Measurements from ENCODE around the gene AGBL1.

AGBL1 gene

DNA sequence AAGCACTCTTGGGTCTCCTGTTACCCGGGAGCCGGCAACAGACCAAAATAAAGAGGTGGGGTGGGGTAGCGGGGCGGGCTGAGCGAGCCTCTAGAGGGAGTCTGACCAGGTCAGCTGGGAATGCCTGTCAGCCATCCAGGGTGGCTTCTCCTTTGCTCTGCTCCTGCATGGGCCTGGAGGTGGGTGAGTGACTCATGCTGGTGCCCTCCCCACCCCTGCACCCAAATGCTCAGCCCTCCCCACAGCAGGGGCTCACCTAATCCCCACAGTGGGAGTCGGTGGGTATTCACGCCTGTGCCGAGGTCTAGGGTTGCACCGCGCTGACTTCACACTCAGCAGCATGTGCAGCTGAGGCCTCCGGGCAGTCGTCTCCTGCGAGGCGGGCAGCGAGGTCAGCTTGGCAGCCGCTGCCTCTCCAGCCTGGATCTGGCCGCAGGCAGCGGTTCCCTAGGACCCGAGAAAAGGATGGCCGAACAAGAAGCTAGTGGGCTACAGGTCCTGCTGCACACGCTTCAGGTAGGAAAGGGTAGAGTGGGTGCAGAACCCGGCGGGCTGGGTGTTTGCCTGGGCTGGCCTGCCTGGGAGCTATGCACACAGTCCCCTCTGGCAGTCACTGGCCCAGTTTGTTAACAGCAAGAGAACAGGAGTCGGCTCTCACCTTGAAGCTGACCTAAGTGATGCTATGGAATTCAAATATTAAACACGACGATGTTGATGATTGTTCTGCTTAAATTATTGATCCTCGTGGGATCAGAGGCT lies at the start of gene AGBL1:
AGBL1 (plus strand) TSS at position 364 of the 759 bp plus-strand sequence.
- no peak for DNase-seq

DNA sequence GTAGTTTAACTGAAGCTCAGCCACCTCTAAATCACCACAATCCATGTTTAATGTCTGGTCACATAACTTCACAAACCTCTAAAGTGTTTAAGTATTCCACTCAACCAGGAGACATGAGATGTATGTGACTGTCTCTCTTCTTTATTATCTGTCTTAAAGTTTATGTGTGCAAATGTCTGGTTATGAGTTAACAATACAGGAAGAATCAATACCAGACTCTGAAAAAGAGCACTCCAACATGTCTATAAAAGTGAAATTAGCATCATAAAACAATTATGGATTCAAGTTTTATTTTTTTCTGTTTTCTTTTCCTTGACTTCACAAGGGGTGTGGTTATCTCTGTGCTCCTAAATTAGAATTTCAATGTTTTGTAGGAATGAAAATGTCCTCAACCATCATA lies 44.8 kb upstream of the AGBL1 start:
- DNase-seq = no peak

DNA sequence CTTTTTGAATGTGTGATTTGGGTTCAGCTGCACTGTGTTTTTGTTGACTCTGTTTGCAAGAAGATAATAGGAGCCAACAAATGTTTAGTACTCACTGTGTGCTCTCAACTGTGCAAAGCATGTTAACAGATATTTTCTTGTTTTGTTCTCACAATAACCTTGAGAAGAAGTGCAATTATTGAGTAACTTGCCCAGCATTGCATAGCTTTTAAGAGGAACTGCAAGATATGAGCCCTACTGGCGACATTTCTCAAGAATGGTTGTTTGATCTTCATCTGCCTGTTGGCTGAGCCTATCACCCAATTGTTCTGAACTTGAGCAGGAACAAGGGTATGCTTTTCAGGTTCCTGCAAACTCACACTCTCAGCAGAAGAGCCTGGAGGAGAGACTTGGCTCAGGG lies 43.4 kb upstream of the AGBL1 start:
- no peak for DNase-seq

DNA sequence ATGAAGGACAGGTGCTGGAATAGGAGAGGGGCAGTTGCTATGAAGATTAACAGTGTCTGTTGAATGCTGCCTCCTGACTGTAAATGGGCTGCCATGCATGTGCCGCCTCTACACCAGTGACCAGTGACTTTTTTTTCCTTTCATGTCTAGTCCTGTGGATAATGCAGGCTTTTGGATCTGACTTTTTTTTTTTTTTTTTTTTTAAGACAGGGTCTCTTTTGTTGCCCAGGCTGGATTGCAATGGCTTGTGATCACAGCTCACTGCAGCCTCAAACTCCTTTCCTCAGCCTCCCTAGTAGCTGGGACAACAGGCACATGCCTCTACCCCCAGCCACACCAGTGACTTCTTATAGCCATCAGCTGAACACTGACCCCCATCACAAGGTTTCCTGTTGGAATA lies 41.2 kb upstream of the AGBL1 start:
- no peak for DNase-seq

DNA sequence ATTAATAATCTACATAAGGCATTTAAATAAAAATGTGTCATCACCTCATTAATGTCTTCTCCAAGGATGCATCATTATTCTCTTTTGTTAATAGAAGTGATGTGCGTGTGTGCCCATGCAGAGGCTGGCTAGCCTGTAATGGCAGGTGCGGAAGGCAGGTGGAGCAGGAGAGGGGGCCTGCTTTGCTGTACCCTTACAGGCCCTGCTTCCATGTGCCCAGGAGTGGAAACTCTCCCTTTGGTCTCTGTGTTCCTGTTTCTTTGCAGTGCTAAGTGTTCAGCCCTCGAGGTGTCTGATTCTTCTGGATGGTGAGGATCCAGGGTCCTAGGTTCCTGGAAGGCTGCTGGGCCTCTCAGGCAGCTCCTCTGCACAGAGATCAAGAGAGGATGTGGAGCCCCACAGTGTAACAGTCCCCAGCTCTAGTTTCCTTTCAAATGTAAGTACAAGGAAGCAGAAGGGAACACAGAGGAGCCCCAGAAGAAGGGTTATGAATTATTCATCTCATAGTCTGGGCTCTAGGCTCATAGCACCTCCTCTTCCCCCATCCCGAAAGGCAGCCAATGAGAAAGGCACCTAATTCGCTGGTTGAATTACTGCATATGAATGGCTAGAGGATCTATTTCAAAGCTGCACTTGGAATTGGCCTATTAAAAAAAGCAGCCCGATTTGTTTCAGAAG lies 39.2 kb upstream of the AGBL1 start:
- DNase-seq = no peak

DNA sequence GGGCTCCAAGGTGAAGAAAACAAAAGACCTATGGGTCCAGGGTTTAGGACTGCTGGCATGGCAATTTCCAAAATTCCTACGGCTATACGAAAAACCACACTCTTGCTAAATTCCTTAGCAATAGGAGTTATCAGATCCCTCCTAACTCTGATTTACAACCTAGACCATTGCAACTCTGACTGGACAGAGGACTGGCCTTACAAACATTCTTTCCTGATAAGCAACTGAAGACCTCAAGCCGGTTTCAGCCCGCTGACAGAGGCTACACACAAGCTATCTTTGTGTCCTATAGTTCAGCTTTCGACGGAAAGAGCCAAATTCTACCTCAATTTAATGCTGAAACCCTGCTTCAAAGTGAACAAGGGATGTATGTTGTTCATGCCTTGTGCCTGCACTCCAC lies 38.3 kb upstream of the AGBL1 start:
- DNase-seq = no peak

DNA sequence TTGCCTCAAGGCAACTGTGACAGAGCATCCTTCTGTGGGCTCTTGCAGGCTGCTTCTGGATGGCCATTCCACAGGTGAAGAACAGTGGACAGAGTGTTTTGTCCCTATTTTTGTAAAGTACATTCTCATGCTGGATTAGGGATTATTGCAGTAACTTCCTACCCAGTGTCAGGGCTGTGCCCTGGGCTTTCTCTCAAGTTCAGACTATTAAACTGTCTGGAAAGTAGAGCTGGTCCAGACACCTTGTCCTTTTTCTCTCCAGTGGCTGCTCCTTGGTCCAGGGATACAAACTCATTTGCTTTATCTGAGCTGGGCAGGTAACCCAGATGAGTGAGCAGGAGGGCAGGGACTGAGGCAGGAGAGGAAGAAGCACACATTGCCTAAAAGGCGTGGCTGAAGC lies 37.4 kb upstream of the AGBL1 start:
- no peak for DNase-seq

DNA sequence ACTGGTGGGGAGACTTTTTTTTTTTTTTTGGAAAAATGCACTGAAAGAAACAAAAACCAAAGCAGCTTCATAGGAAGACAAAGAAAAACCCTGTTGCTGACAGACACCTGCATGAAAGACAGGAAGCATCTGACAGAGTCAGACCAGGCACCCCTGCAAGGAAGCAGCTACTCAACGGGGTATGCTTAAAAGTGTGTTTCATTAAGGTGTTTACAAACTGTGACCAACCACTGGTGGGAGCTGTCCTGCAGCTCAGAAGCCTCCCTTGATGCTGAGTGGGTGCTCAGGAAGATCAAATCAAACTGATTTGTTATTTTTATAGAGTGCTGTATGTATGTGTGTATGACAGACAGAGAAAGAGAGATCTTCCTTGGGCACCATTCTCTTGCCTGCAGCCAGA lies 34.7 kb upstream of the AGBL1 start:
- DNase-seq = no peak

DNA sequence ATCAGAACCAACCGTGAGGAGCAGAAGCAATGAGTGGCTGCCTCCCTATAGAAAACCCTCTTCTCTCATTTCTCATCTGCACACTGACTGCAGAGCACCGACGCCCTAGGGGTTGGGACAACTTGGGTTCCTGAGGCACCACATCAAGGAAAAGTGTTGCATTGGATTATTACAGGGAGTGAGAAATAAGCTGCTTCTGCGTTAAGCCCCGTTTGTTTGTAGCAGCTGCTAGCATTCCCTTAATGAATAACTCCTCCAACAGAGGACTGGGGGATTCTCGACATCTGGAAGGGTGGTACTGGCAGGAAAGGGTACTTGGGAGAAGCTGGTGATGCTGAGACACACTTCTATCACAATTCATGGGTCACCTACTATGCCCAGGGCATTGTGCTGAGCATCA lies 25.3 kb upstream of the AGBL1 start:
- no peak for DNase-seq

DNA sequence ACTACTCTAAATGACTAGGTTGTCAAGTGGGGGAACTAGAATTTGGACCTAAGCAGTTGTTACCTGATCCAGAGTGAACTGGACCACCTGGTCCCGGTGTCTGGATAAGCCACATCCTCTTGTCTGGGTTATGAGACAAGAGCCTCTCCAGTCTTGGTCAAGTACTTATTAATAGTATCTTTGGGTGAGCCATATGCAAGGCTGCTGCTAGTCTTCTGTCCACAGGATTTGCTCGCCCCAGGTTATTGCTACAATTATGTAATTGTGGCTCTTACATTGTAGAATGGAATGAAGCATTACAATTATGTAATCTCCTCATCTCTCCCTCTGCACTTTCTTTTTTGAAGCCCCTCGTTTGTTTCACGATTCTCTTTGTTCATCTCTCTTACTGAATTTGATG lies 24.0 kb upstream of the AGBL1 start:
- peak; percentile 26 for DNase-seq

DNA sequence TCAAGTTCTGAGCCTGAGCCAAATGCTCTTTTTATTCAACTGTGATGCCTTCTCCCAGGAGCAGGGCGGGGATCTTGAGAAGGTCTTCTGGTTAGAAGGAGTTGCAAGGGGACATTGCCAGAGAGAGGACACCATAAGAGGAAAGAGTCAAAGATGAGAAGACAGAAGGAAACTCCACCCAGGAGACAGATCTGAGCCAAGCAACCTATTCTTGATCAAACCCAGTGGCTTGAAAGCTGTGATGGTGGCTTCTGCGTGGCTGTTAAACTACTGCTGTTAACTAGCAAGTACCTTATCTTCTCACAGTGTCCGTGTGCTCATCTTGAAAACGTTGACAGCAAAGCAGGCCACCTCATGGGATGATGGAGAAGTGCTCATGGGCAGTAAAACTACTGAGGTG lies 19.8 kb upstream of the AGBL1 start:
- no peak for DNase-seq

DNA sequence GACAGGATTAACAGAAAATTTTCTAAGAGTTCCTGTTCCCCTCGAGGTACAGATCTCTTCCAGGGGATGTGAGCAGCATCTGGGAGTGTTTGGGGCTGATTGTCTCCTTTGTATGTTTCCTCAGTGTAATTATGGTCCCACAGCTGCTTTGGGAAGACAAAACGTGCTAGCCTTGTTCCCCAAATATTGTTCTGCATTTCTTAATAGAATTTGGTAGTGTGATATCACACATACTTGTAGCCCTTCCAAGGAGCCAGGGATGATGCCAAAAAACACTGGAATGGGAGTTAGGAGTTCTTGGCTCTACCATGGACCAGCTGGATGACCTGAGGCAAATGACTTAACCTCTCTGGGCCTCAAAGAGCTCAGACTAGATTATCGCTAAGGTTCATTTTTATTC lies 19.0 kb upstream of the AGBL1 start:
- no peak for DNase-seq

DNA sequence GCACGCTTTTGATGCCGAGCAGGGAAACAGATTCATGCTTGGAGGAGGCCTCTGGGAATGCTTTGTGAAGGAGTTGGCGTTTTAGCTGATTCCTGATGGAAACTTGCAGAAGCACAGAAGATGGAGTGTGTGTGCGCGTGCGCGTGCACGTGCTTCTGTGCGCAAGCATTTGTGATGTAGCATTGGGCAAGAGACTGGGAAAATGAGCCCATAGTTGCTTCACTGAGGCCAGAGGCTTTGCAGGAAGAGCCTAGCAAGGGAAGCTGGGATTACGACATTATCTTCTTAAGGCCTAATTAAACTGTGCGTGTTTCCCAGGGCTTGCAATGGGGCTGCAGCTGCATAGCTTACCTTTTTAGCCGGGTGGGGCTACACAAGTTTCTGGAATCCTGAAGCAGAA lies 18.1 kb upstream of the AGBL1 start:
- DNase-seq = no peak

DNA sequence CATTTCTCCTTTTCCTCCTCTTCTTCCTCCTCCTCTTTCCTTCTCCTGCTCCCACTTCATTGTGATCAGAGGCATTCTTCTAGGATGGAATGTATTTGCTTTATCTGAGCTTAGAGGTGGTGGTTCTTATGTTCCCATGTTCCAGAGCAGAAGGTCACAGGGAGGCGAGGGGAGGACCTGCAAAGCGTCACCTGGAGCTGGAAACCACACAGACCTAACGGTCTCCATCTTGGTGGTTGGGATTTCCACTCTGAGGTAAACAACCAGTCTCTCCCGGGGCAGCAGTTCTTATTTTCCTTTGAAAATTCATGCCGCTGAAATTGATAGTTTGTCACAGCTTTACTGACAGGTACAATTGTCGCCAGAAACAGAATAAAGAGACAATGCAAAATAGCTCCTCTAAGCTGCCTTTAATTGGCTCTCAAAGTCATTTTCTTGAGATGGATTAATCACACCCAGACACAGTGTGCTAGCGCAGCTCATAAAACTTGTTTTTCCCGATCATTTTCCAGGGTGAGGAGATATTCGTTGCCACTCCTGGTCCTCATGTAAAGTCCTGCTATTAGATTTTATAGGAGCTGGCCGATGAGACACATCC lies 16.9 kb upstream of the AGBL1 start:
- DNase-seq = peak; percentile 9

DNA sequence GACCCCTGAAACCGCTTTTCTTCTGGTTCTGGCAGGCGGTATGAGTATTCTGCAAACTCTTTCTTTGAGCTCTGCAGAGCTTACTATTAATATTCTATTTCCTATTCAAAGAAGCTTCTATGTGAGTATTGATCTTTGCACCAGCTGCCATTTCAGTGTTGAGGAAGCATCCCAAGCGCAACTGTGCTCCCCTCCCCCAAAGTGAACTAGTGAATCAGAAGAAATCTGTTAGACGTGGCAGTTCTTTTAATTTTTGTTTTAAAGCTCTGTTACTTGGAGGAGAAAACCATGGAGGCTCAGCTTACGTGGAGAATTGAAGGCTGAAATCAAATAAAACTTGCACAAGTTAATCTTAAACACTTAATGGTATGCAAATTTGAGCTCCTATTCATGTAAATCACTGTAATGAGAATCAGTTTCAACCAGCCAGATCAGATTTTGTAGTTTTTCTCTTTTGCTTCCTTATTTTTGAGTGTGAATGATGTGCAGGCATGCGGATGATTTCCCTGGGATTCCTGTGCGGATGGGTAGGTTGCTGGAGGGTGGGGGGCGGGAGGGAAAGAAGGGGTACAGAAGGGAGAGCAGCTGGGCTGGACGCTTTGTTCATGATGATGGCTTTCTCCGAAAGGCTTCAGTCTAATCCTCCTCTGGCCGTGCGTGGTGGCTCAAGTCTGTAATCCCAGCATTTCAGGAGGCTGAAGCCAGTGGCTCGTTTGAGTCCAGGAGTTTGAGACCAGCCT lies 16.1 kb upstream of the AGBL1 start:
- no peak for DNase-seq

DNA sequence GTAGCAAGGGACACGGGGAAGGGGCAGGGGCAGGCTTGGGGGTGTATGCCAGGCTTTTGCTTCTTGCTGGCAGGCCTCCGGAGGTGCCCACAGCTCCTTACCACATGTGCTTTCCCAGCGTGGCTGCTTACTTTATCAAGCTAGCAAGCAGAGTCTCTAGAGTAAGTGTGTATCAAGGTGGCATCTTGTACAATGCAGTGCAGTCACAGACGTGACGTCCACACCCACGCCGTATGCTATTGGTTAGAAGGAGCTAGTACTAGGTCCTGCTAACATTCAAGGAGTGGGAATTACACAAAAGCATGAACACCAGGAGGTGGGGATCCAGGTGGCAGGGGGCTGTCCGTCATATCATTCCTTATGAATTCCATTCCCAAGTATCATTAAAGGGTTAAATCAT lies 15.3 kb upstream of the AGBL1 start:
- DNase-seq = no peak

DNA sequence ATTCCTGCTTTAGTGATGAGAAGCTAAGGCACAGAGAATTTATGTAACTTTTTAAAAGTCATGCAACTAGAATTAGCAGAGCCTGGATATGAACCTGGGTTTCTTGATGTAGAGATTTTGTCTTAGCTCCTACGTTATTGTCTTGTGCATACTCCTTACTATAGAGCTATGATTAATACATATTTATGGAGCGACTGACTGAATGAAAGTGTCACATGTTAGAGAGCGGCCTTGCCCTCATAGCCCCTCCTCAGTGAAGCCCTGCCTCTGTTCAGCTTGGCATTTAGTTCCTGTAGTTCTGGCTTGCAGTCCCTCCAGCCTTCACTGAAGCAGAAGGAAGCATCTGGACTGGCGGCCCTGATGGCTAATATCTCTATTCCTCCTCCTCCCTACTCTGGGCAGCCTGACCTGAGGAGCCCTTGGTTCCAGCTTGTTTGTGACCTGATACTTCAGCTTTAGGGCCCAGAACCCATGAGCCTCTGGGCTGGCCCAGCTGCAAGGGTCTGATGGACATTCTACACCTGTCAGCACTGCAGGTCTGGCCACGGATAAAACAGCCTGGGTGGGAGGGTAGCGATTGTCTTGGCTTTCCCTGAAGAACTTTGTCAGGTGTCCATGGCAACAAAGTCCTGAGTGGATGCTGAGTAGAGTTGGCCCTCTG lies 13.4 kb upstream of the AGBL1 start:
- no peak for DNase-seq

DNA sequence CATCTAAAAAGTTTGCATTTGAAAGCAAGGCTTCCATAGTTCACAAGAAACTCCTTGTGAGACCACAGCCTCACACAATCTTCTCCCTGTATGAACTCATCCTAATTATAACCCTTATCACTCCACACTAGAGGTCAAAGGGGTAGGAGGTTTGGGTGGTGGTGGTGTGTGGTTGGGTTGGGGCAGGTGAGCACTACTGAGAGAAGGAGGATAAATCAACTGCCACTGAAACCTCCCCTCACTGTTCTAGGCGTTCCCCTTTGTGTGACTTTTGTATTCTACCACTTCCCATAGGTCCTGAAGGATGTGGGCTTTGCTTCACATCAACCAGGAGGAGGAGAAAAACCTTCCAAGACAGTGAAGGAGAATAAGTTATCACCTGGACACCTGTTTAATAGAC lies 6.4 kb upstream of the AGBL1 start:
- no peak for DNase-seq

DNA sequence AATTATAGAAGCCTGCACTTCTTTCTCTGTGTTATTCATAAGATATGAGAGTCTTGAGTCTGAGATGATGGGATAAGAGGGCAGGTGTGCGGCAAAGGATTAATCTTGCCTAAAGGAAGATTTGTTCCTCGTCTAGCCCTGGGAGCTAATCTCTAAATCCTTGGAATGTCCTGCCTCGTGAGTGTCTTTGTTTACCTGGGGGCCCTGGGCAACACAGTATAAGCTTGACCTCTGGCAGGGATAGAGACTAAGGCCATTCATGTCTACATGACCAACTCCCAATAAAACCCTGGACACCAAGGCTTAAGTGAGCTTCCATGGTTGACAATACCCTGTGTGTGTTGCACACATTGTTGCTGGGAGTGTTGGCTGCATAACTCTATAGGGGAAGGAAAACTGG lies 3.2 kb upstream of the AGBL1 start:
- no peak for DNase-seq

DNA sequence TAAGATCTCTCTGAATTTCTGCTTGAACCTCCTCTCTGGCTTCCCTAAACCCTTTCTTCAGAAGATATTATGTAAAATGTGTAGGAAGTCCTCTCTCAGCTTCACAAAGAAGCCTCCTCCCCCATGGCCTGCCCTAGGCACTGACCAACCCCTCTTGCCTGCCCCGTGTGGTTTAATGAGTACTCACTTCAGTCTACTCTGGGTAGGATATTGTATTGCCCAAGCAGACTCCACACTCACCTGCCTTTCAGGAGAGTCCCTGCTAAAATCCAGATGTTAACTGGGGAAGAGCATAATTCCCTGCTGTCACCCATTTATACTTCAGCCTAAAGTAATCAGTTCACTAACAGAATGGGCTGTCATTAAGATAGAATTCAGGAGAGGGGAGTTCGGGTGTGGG lies 2.6 kb upstream of the AGBL1 start:
- DNase-seq = no peak

DNA sequence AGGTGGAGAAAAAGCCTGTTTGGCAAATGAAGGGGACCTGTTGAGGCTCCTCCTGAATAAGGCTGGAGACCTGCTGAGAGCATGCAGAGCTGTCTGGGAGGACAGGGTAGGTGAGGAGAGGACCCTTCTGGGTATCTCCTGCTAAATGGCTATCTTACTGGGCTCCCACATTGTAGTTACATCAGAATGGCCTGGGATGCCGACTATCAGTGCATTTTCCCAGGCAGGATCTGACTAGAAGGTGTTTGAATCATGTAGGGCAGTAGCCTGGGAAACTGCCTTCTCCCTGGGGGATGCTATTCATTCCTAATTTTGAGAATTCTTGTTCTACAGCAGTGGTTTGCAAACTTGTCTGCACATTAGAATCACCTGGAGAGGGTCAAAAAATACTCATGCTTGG lies 631 bp downstream of the AGBL1 start:
- DNase-seq = no peak

DNA sequence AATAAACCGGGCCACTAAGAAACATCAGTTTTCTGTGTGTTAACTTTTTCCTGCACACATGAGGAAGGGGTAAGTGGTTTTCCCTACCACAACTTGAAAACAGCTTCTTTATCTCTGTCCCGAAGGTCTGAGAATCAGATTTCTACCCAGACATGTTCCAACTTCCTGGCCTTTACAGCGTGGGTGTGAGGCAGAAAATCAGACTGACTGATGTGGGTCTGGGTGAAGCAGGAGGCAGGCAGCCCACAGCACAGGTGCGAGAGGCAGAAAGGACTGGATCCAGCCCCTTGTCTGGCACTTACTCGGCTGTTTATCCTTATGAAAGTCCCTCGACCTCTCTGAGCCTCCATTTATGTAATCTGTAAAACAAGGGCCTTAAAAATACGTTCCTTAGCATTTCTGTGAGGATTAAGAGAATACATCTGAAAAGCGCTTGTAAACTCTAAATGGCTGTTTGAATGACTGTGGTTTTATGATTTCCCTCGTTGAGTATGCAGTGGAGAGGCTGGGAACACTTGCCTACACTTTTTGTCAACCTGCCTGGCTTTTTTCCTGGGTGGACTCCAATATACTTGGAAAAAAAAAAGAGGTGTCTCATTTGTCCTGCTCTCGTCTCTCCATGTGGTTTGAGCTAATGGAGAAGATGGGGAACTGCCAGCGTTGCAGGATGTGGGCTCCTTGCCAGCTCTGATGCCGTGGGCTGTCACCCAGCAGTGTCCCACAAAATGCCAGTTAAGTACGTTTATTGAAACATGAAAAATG lies 3.1 kb downstream of the AGBL1 start:
- peak; percentile 40 for DNase-seq
